RWPE2 (cell line): Measurements from ENCODE around the gene GP1BA.
A peak's percentile ranks its signal among the peaks of the same experiment; 100 is the strongest.

Experiments
- ATAC-seq: fragments of 200-7000 bp; cut with Tn5 transposase; 3 replicates; pipeline ENCODE4 v1.9.1; 2021; ENCODE audit warnings: low read depth
- DNase-seq: peaks from one replicate; pipeline ENCODE4 v3.0.0-alpha.2; 2020; ENCODE audit warnings: low spot score
- H3K27ac ChIP-seq: fragments of 450-650 bp; 2 replicates; pipeline ENCODE4 v1.5.1; 2017; ENCODE audit warnings: mild to moderate bottlenecking; ENCODE audit not compliant: poor library complexity, severe bottlenecking
- H3K27me3 ChIP-seq: fragments of 250-450 bp; sonication (Bioruptor Pico); 2 replicates; pipeline ENCODE4 v1.5.1; 2021; ENCODE audit warnings: mild to moderate bottlenecking, moderate library complexity; ENCODE audit not compliant: insufficient read depth, poor library complexity, severe bottlenecking
- H3K36me3 ChIP-seq: fragments of 250-450 bp; sonication (Bioruptor Pico); 2 replicates; pipeline ENCODE4 v1.5.1; 2020; ENCODE audit warnings: low read depth, mild to moderate bottlenecking, moderate library complexity
- H3K4me1 ChIP-seq: fragments of 250-450 bp; sonication (Bioruptor Pico); 2 replicates; pipeline ENCODE4 v1.5.1; 2021; ENCODE audit warnings: mild to moderate bottlenecking, moderate library complexity; ENCODE audit not compliant: insufficient read depth, poor library complexity, severe bottlenecking
- H3K4me3 ChIP-seq: fragments of 250-450 bp; sonication (Bioruptor Pico); 2 replicates; pipeline ENCODE4 v1.5.1; 2021; ENCODE audit warnings: mild to moderate bottlenecking, moderate library complexity; ENCODE audit not compliant: severe bottlenecking
- H3K9me3 ChIP-seq: fragments of 250-450 bp; sonication (Bioruptor Pico); 2 replicates; pipeline ENCODE4 v1.5.1; 2021; ENCODE audit warnings: mild to moderate bottlenecking, moderate library complexity; ENCODE audit not compliant: severe bottlenecking
- TF ChIP-seq, protein P1 (sequence below): fragments of 450-650 bp; IDR thresholded peaks from one replicate; pipeline ENCODE4 v1.5.1; 2017; ENCODE audit warnings: mild to moderate bottlenecking, moderate library complexity; ENCODE audit not compliant: poor library complexity, severe bottlenecking

GP1BA gene

DNA sequence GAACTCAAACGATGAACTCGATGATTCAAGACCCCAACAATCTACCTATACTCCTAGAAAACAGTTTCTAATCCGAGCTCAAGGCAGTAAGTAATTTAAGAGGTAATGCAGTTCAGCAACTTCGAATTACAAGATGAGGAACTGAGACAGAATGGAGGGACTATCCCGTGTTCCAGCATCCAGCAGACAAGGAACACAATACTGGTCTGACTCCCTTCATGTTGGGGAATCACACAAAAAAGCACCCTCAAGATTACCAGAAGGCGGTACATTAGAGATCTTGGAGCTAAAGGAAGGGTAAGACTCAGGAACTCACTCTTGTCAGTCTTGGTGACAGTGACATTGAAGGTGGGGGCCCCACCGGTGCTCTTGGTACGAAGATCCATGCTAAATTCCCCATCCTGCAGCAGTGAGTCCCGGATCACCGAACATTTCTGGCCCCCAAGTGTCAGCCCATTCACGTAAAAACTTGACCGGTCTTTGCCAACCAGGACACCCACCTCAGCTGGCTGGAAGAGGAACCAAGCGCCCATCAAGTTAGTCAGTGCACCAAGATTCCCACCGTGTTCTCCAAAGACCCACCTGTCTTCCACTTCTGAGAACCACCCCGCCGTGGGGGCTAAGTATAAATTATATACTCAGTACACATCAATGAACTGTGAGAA, 14.4 kb downstream of the GP1BA start:
- Histone ChIP-seq H3K27me3 (no peaks in the 10 kb centered on the region), H3K4me3 (peak overlapping the region; percentile 88), H3K36me3 (peaks cover 55% of the 10 kb centered on the region), H3K27ac (peak overlapping the region; percentile 99), H3K4me1 (peaks cover 26% of the 10 kb centered on the region), H3K9me3 (no peaks in the 10 kb centered on the region)
- TF ChIP-seq, protein P1, sequence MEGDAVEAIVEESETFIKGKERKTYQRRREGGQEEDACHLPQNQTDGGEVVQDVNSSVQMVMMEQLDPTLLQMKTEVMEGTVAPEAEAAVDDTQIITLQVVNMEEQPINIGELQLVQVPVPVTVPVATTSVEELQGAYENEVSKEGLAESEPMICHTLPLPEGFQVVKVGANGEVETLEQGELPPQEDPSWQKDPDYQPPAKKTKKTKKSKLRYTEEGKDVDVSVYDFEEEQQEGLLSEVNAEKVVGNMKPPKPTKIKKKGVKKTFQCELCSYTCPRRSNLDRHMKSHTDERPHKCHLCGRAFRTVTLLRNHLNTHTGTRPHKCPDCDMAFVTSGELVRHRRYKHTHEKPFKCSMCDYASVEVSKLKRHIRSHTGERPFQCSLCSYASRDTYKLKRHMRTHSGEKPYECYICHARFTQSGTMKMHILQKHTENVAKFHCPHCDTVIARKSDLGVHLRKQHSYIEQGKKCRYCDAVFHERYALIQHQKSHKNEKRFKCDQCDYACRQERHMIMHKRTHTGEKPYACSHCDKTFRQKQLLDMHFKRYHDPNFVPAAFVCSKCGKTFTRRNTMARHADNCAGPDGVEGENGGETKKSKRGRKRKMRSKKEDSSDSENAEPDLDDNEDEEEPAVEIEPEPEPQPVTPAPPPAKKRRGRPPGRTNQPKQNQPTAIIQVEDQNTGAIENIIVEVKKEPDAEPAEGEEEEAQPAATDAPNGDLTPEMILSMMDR = no peak
- ATAC-seq (no peak), DNase-seq (no peak)

- Histone ChIP-seq H3K27me3 (no peaks in the 10 kb centered on the region), H3K36me3 (peaks cover 49% of the 10 kb centered on the region), H3K4me3 (peak overlapping the region; percentile 88), H3K4me1 (peaks cover 26% of the 10 kb centered on the region), H3K9me3 (no peaks in the 10 kb centered on the region), H3K27ac (peak overlapping the region; percentile 99)
- ATAC-seq (no peak), DNase-seq (no peak)
- TF ChIP-seq, protein P1 = no peak
Measured at GRCh38 chr17:4947010-4947410, 14.9 kb downstream of the GP1BA start.

DNA sequence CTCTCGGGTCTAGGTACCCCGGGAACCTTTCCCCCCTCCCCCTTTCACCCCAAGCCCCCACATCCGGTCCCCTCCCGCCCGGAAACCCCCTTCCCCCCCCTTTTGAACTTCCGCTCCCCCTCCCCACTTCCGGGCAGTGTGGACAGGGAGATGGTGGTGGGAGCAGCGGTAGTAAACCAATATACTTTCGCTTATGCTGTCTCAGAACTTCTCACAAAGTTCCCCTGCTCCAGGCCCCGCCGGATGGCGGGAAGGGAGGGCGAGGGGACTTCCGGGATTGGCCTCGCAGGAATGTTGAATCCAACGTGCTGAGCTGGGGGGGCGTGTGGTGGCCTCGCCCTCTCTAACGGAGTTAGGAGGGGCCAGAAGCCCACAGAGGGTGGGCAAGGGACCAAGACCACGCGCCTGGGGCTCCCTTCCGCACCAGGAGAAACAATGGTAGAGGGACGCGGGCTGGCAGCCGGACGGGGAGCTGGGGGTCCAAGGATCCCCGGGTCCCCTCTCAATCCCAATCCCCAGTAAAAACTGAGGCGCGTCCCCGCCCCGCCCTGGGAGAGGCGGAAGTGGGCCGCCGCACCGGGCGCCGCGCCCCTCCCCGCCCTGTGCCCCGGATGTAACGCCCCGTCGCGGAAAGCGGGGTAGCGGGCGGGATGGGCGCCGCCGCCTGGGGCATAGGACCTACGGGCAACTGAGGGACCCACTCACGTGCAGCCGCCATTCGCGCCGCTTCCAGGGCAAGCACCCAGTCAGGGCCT, 15.5 kb downstream of the GP1BA start:
- Histone ChIP-seq H3K4me1 (peaks cover 26% of the 10 kb centered on the region), H3K4me3 (peak overlapping the region; percentile 88), H3K36me3 (peaks cover 49% of the 10 kb centered on the region), H3K9me3 (no peaks in the 10 kb centered on the region), H3K27ac (peak overlapping the region; percentile 99), H3K27me3 (no peaks in the 10 kb centered on the region)
- TF ChIP-seq, protein P1 = no peak
- peak; percentile 0; the same call in 1 of the 3 replicates for ATAC-seq
- no peak for DNase-seq

GRCh38 chr17:4948166-4948930, 16.3 kb downstream of the GP1BA start, which contains the start of gene PFN1:
TSS of gene PFN1 (minus strand) at chr17:4948530. CDS start at chr17:4948394, 136 bp downstream.
- H3K9me3 ChIP-seq = no peaks in the 10 kb centered on the region
- no peaks in the 10 kb centered on the region for H3K27me3 ChIP-seq
- peaks cover 43% of the 10 kb centered on the region for H3K36me3 ChIP-seq
- peak; percentile 89 for DNase-seq
- H3K27ac ChIP-seq = peak within 1 kb of the TSS; percentile 99
- peak within 1 kb of the TSS; percentile 88 for H3K4me3 ChIP-seq
- peaks cover 26% of the 10 kb centered on the region for H3K4me1 ChIP-seq
- TF ChIP-seq, protein P1 = no peak
- peak; percentile 11 for ATAC-seq
